Measurements from ENCODE around the gene TMED9.

TMED9 gene

GRCh38 chr5:177588413-177588909, 3.5 kb upstream of the TMED9 start:
- no peak for DNase-seq

GRCh38 chr5:177590406-177590805, 1.6 kb upstream of the TMED9 start:
- DNase-seq = no peak

GRCh38 chr5:177591690-177592009, 353 bp upstream of the TMED9 start:
- DNase-seq = no peak

DNA sequence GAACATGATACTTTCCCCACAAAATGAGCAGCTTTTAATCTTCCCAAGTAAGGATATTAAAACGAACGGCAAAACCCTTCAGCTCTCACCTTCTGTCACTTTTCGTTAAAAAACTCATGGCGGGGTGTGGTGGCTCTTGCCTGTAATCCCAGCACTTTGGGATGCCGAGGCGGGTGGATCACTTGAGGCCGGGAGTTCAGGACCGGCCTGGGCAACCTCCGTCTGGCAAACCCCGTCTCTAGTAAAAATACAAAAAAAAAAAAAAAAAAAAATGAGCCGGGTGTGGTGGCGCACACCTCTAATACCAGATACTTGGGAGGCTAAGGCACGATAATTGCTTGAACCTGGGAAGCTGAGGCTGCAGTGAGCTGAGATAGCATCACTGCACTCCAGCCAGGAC, 902 bp downstream of the TMED9 start:
- DNase-seq = no peak

DNA sequence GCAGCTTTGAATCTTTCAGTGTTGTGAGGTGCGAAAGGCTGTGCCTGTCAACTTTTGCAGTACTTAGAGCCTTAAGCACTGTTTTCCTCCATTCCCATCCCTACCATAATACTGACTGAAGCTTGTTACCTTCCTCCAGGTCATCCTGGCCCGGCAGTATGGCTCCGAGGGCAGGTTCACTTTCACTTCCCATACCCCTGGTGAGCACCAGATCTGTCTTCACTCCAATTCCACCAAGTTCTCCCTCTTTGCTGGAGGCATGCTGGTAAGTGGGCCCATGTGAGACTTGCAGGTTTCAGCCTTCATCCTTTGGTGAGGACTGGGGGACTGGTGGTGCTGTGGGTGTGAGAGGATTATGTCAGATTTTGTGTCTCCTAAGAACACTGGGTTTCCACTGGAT, 1.5 kb downstream of the TMED9 start:
- no peak for DNase-seq

GRCh38 chr5:177594071-177594470, 2.1 kb downstream of the TMED9 start:
- DNase-seq = no peak

GRCh38 chr5:177595026-177595585, 3.1 kb downstream of the TMED9 start:
- DNase-seq = no peak

DNA sequence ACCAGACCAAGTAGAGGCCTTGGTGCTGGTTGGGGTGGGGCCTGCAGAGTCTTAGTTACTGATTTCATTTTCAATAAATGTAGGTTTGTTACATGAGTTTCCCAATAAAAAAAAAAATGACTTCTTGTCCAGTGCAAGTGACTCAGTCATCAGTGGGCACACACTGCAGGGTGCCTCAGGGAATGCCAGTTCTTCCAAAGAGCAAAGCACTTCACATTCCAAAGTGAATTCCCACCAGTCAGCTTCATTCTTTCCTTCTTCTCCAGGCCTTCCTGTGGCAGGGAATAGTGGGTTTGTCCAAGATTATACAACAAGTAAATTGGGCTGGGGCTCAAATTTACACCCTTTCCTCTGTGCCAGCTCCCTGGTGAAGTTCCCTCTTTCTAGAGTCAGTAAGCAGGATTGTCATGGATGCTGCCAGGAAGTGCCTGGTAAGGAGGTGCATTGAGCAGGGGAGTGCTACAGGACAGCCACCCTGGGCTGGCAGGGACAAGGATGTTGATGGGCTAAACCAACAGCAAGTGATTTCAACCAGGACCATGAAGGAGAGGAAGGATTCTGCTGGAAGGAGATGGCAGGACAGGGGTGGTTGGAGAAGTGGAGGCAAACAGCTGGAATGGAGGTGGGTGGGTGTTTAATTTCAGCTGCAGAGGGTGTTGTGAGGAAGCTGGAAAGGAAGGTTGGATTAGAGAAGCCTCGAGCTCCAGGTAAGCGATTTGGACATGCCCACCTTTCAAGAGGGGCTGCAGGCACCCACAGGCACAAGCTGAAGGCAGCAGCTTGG, 4.2 kb downstream of the TMED9 start:
- DNase-seq = no peak

DNA sequence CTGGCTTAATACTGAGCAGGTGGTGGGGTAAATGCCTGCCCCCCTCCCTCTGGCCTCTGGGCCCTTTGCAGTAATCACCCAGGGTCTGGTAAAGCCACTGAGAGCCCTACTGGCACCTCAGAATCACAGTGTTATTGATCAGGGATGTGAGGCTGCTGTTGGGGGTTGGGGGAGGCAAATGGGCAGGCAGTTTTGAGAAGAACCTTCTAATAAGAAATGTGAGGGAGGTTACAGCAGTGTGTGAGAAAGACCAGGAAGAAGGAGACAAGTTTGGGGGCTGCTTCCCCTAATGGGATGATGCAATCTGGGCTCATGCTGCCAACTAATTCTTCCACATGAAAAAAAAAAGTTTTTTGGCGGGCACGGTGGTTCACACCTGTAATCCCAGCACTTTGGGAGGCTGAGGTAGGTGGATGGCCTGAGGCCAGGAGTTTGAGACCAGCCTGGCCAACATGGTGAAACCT, 4.8 kb downstream of the TMED9 start:
- no peak for DNase-seq

- DNase-seq = no peak
Observed at GRCh38 chr5:177598477-177598876, 6.5 kb downstream of the TMED9 start.

GRCh38 chr5:177599731-177600507, 7.9 kb downstream of the TMED9 start, which contains the start of gene B4GALT7:
Gene B4GALT7 (plus strand): TSS chr5:177600132. CDS start chr5:177600211, 79 bp downstream.
- DNase-seq = peak; percentile 83

DNA sequence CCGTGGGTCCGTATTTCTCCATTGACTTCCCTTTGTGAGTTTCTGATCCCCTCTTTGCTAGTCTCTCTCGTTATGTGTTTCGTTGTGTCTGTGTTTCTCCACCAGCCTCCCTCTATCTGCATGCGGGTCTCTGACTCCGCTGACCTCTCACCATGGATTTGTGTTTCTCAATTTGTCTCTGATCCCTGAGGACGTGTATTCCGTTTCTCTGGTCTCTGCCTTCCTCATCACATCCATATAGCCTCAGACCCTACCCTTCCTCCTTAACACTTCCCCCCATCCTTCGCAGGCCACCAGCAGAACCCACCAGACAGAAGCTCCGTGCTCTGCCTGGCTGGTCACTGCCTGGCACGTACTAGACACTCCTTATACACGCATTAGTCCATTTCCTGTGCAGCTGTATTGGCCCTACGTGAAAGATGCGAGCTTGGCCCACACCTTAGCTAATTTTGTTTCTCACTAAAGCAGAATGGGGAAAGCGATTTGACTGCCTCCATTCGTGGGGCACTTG, 8.6 kb downstream of the TMED9 start:
- no peak for DNase-seq

DNA sequence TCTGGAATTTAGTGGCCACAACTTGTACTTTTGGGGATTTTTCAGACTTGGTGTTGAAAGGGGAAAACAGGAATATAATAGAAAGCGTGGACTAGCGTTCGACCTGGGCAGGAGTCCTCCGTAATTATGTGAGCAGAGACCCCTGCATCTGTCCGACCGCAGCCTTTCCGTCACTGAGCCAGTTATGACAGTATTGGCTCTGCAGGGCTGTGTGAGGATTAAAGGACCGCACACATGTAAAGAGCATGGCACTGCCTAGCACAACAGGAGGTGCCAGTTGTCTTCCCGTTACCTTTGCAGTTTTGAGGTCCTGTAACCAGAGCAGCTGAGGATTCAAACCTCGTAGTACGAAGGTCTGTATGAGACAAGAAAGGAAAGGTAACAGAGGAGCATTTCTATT, 9.1 kb downstream of the TMED9 start:
- DNase-seq = no peak

GRCh38 chr5:177601577-177602457, 9.8 kb downstream of the TMED9 start:
- DNase-seq = no peak

GRCh38 chr5:177602458-177602830, 10.4 kb downstream of the TMED9 start:
- DNase-seq = no peak

DNA sequence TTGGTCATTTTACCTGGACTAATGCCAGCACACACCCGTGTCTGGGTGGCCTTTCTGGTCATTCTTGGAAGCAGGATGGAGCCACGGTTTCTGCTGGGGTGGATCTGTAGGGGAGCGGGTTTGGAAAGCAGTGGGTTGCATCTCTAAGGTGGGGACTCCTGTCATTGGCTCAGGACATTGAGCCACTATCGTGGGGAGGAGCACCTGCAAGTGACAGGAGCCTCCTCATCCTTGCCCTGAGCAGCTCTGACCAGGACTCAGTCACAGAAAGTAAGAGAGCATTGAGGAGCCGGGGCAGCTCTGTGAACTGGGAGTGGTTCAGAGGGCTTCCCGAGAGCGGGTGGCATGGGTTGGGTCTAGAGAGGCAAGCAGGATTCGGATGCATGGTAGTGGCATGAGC, 11.6 kb downstream of the TMED9 start:
- DNase-seq = no peak

- DNase-seq = no peak
Observed at GRCh38 chr5:177604116-177604521, 12.1 kb downstream of the TMED9 start.

DNA sequence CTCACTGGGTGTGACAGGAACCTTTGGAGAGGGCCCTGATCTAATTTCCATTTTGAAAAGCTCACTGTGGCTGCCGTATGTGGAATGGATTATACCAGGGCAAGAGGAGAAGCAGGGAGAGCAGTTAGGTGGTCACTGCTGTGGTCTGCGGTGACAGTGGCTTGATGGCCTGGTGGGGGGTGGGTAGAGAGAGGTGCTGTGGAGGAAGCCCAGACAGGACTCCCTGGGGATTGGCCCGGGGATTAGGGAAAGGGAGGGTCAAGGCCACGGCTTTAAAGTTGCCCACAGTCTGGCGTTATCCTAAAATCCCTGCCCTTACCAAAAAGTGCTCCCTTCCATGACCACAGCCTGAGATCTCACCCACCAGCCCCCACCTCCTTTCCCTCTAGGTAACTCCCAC, 12.7 kb downstream of the TMED9 start:
- no peak for DNase-seq

DNA sequence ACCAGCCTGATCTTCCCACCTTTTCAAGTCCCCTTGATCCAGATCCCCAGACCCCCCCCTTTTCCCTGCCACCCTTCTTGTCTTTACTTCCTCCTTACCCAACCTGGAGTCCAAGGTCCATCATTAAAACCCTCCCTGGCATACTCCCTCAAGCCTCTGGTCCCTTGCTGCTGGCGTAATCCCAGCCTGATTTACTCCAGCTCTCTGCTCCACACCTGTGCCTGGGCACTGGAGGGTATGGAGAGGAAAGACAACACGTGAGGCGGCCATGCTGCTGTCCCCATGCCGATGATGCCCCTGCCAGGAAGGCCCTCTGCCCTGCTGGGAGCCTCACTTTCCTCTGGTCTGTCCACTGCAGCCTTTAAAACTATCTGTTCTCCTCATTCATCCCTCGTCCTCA, 13.1 kb downstream of the TMED9 start:
- no peak for DNase-seq

- DNase-seq = no peak
Observed at GRCh38 chr5:177605667-177606066, 13.7 kb downstream of the TMED9 start.

DNA sequence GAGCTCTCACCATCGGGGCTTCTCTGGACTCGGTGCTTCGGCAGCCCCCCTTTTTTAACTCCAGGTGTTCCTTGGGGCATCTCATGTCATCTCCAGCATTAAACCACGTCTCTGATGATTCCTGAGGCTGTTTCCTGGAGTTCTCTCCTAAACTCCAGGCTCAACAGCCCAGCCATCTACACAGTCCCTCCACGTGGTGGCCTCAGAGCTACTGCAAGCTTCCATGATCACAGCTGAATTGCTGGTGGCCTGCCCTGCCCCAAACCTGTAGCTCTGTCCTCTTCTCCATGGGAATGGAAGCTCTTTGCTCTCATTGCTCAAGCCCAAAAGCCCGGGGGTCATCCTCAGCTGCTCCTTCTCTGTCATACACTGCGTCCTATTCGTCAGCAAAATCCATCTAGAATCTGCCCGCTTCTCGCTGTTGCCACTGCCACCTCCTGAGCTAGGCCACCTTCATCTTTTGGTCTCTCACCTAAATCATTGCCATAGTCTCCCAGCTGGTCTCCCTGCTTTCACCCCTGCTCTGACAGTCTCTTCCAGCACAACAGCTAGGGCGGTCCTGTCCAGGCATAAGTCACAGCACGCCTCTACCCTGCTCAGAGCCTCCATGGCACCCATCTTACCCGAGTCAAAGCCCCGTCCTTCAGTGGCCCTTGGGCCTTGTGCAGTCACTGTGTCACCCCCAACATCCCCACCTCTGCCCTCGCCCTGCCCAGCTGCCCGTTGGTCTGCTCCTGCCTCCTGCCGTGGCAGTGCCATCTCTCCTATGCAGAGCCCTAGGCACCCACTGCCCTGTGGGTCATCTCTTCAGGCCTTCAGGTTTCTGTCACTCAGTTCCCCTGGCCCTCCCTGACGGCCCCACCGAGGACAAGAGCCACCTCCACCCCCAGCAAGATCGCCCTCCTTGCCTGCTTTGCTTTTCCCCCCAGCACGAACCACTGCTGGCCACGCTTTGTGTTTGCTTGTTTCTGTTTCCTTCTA, 14.4 kb downstream of the TMED9 start:
- no peak for DNase-seq

GRCh38 chr5:177607115-177607451, 15.1 kb downstream of the TMED9 start:
- no peak for DNase-seq

Measured in stimulated activated CD4-positive, alpha-beta T cell treated with anti-CD3 and anti-CD28 coated beads, Interleukin-1b, Interleukin-23, amount 100 ng/mL, for 48 hours (primary cell).